Measurements from ENCODE around the gene LUZP1. TPM values are rescaled to one million over a fixed set of nuclear protein-coding genes. Genes with fewer than 3 reads are reported as not detected.

LUZP1 gene
- total RNA-seq, 1 donor from 2014 or later = 32.0 TPM

DNA sequence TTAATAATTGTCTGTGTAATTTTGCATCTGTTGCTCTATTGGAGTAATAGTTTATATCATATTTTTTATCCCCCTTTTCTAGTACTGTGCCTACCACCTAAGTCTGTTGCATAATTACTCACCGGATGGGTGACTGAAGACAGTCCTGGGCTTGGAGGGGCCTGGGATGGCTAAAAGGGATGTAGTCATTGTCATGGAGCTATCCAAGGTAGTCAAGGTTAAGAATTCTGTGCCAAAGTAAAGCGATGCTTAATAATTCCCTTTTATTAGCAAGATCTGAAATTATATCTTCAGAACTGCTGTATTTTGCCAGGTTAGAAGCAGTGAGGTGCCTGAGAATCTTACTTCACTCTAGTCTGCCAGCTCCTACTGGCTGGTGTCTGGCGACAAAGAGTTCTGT lies 87.8 kb downstream of the LUZP1 start:
- no peaks in the 10 kb centered on the region for H3K4me1 Mint-ChIP-seq (ENCODE audit: low read depth, unreplicated experiment)
- no peak overlapping the region for H3K4me3 Mint-ChIP-seq (ENCODE audit: unreplicated experiment)
- TF ChIP-seq, protein P1, sequence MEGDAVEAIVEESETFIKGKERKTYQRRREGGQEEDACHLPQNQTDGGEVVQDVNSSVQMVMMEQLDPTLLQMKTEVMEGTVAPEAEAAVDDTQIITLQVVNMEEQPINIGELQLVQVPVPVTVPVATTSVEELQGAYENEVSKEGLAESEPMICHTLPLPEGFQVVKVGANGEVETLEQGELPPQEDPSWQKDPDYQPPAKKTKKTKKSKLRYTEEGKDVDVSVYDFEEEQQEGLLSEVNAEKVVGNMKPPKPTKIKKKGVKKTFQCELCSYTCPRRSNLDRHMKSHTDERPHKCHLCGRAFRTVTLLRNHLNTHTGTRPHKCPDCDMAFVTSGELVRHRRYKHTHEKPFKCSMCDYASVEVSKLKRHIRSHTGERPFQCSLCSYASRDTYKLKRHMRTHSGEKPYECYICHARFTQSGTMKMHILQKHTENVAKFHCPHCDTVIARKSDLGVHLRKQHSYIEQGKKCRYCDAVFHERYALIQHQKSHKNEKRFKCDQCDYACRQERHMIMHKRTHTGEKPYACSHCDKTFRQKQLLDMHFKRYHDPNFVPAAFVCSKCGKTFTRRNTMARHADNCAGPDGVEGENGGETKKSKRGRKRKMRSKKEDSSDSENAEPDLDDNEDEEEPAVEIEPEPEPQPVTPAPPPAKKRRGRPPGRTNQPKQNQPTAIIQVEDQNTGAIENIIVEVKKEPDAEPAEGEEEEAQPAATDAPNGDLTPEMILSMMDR (IDR thresholded peaks at IDR 0.05; ENCODE audit: partially characterized antibody, unreplicated experiment) = no peak
- no peak overlapping the region for H3K27ac Mint-ChIP-seq (ENCODE audit: unreplicated experiment)
- no peaks in the 10 kb centered on the region for H3K36me3 Mint-ChIP-seq (ENCODE audit: unreplicated experiment)
- H3K9me3 Mint-ChIP-seq (ENCODE audit: unreplicated experiment) = peaks cover 18% of the 10 kb centered on the region
- no peaks in the 10 kb centered on the region for H3K27me3 Mint-ChIP-seq (ENCODE audit: unreplicated experiment)
- DNase-seq = no peak

DNA sequence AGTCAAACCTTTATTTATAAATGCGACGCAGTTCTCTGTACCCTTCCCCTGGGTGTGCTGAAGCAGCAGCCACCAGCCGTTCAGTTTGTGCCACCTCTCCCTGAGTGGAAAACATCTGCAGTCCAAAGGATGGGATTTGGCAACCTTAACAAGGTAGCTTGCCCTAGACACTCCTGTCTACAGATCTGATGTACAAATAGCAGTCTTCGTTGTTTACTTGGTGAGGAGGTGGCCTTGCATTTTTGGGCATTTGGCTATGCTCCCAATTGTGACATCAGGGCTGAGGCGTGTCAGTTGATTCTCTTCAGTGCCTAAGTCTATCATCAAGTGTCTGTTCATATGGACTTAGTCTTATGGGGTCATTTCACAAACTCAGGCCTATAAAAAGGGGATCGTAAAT lies 89.6 kb downstream of the LUZP1 start:
- no peak for DNase-seq
- H3K4me3 Mint-ChIP-seq (ENCODE audit: unreplicated experiment) = no peak overlapping the region
- TF ChIP-seq, protein P1 (IDR thresholded peaks at IDR 0.05; ENCODE audit: partially characterized antibody, unreplicated experiment) = no peak
- no peaks in the 10 kb centered on the region for H3K27me3 Mint-ChIP-seq (ENCODE audit: unreplicated experiment)
- H3K9me3 Mint-ChIP-seq (ENCODE audit: unreplicated experiment) = peaks cover 9% of the 10 kb centered on the region
- H3K36me3 Mint-ChIP-seq (ENCODE audit: unreplicated experiment) = no peaks in the 10 kb centered on the region
- H3K4me1 Mint-ChIP-seq (ENCODE audit: low read depth, unreplicated experiment) = no peaks in the 10 kb centered on the region
- H3K27ac Mint-ChIP-seq (ENCODE audit: unreplicated experiment) = no peak overlapping the region

DNA sequence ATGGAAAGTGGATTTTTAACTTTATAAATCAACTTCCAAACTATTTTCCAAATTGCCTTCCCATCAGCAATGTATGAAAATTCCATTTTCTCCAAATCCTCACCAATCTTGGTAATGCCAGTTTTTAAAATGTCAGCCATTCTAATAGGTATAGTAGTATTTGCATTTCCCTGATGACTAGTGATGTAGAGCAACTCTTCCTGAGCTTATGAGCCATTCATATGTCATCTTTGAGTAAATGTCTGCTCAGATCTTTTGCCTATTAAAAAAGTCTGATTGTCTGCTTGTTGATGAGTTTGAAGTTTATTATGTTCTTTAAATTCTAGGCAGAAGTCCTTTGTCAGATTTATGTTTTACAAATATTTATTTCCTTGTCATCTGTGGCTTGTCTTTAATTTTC lies 94.6 kb downstream of the LUZP1 start:
- Mint-ChIP-seq H3K27ac (ENCODE audit: unreplicated experiment) (no peak overlapping the region), H3K36me3 (ENCODE audit: unreplicated experiment) (no peaks in the 10 kb centered on the region), H3K4me3 (ENCODE audit: unreplicated experiment) (no peak overlapping the region), H3K27me3 (ENCODE audit: unreplicated experiment) (no peaks in the 10 kb centered on the region), H3K9me3 (ENCODE audit: unreplicated experiment) (no peaks in the 10 kb centered on the region), H3K4me1 (ENCODE audit: low read depth, unreplicated experiment) (peaks cover 4% of the 10 kb centered on the region)
- TF ChIP-seq, protein P1 (IDR thresholded peaks at IDR 0.05; ENCODE audit: partially characterized antibody, unreplicated experiment) = no peak
- no peak for DNase-seq

DNA sequence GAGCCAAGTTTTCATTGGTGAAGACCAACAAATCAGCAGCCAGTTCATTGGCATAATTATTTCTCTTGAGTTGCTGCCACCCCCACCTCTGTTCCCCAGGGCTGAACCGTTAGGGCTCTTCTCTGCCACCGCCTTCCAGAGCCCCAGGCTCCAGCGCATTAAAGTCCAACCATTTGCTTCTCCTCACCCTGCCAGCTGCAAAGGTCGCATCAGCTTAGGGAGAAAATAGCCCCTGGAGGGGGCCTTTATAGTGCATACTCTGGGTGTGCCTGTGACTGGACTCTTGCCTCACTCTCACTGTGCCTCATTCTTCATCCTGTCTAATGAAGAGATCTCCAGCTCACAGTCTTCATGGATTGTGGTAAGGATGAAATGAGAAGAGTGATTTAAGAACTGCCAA lies 99.0 kb downstream of the LUZP1 start:
- peak overlapping the region; percentile 60 for H3K27ac Mint-ChIP-seq (ENCODE audit: unreplicated experiment)
- H3K36me3 Mint-ChIP-seq (ENCODE audit: unreplicated experiment) = no peaks in the 10 kb centered on the region

DNA sequence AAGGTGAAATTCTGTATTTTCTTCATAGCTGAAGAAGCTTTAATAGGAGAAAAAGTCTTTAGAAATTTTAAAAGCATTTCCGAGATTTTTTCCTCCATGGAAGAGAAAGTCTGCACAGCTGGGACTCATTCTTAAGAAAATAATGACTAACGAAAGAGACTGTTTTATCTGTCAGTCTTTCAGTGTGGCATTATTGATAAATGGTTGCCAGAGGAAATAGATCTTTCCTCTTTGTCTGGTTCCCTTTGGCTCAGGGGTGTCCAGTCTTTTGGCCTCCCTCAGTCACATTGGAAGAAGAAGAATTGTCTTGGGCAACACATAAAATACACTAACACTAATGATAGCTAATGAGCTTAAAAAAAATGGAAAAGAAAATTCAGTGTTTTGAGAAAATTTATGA lies 99.5 kb downstream of the LUZP1 start:
- no peak overlapping the region for H3K4me3 Mint-ChIP-seq (ENCODE audit: unreplicated experiment)
- no peak for DNase-seq
- H3K27ac Mint-ChIP-seq (ENCODE audit: unreplicated experiment) = peak overlapping the region; percentile 21
- no peaks in the 10 kb centered on the region for H3K9me3 Mint-ChIP-seq (ENCODE audit: unreplicated experiment)
- peaks cover 2% of the 10 kb centered on the region for H3K27me3 Mint-ChIP-seq (ENCODE audit: unreplicated experiment)
- TF ChIP-seq, protein P1 (IDR thresholded peaks at IDR 0.05; ENCODE audit: partially characterized antibody, unreplicated experiment) = no peak
- no peaks in the 10 kb centered on the region for H3K36me3 Mint-ChIP-seq (ENCODE audit: unreplicated experiment)
- H3K4me1 Mint-ChIP-seq (ENCODE audit: low read depth, unreplicated experiment) = peaks cover 7% of the 10 kb centered on the region

More for the DNA sequence above, 99.0 kb downstream of the LUZP1 start:
- no peak for DNase-seq
- H3K9me3 Mint-ChIP-seq (ENCODE audit: unreplicated experiment) = no peaks in the 10 kb centered on the region
- TF ChIP-seq, protein P1 (IDR thresholded peaks at IDR 0.05; ENCODE audit: partially characterized antibody, unreplicated experiment) = no peak
- peaks cover 2% of the 10 kb centered on the region for H3K27me3 Mint-ChIP-seq (ENCODE audit: unreplicated experiment)
- peaks cover 7% of the 10 kb centered on the region for H3K4me1 Mint-ChIP-seq (ENCODE audit: low read depth, unreplicated experiment)
- H3K4me3 Mint-ChIP-seq (ENCODE audit: unreplicated experiment) = no peak overlapping the region

All from glutamatergic neuron (in vitro differentiated cells).